Stimulated activated naive CD8-positive, alpha-beta T cell treated with anti-CD3 and anti-CD28 coated beads, Interleukin-15, amount 100 ng/mL, for 72 hours (primary cell): ENCODE measurements around the gene ARMH3.

Experiments
- ATAC-seq: fragments of 150-1000 bp; cut with Tn5 transposase; 2 replicates; pipeline ENCODE4 v1.10.0; 2021; ENCODE audit warnings: mild to moderate bottlenecking, moderate library complexity
- DNase-seq, 2 donors: peaks; one replicate each; pipeline ENCODE4 v3.0.0; 2021 to 2022
- H3K27ac Mint-ChIP-seq, 2 donors: one replicate each; pipeline ENCODE4 v1.8.0; 2022; ENCODE audit warnings: mild to moderate bottlenecking in 2 of 2, mixed read lengths in 2 of 2, moderate library complexity in 2 of 2
- H3K27me3 Mint-ChIP-seq: one replicate; pipeline ENCODE4 v1.8.0; 2022; ENCODE audit warnings: mixed read lengths
- H3K4me1 Mint-ChIP-seq: one replicate; pipeline ENCODE4 v1.8.0; 2022; ENCODE audit warnings: mild to moderate bottlenecking, mixed read lengths
- H3K4me3 Mint-ChIP-seq, 2 donors: one replicate each; pipeline ENCODE4 v1.8.0; 2022; ENCODE audit warnings: mild to moderate bottlenecking in 2 of 2, mixed read lengths in 2 of 2, moderate library complexity in 1 of 2
- H3K9me3 Mint-ChIP-seq, 2 donors: one replicate each; pipeline ENCODE4 v1.8.0; 2022; ENCODE audit warnings: mixed read lengths in 2 of 2

ARMH3 gene

GRCh38 chr10:101940916-101941315 lies 115.1 kb downstream of the ARMH3 start:
- DNase-seq (no peak), ATAC-seq (no peak)
- Mint-ChIP-seq H3K27ac (no peak overlapping the region), H3K4me3 (no peak overlapping the region), H3K4me1 (peaks cover 14% of the 10 kb centered on the region), H3K9me3 (no peaks in the 10 kb centered on the region), H3K27me3 (no peaks in the 10 kb centered on the region)

- no peak overlapping the region for H3K4me3 Mint-ChIP-seq
- H3K9me3 Mint-ChIP-seq: no peaks in the 10 kb centered on the region
- H3K4me1 Mint-ChIP-seq: peaks cover 14% of the 10 kb centered on the region
- ATAC-seq (no peak), DNase-seq (no peak)
- no peak overlapping the region for H3K27ac Mint-ChIP-seq
- no peaks in the 10 kb centered on the region for H3K27me3 Mint-ChIP-seq
Observed at GRCh38 chr10:101939729-101940128, 116.2 kb downstream of the ARMH3 start.

DNA sequence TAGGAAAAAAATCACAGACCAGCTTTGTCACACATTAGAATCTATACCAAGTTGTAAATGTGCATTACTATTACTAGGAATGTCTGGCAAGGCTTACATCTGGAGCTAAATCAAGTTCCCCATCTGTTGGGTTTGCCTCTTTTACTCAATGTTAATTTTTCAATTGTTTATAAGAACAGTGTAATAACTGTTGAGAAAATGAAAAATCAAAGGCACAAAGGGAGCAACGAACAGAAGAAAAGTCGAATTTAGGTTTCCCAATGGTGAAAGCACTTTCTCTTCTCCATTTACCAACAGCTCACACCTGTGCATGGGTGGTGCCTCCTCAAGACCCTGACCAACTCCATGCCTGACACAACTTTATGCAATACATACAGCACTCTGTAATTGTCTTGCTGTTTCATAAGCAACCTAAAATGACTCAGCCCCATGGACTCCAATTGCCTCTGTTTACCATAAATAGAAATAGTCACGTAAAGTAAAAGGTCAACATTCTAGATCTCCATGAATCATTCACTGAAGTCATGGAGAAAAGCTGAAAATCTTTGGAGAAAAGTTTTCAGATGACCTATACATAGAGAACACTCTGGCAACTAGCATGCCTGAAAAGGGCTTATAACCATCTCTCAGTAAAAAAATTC lies 116.8 kb downstream of the ARMH3 start:
- DNase-seq (no peak), ATAC-seq (no peak)
- Mint-ChIP-seq H3K27ac (no peak overlapping the region), H3K4me3 (no peak overlapping the region), H3K27me3 (no peaks in the 10 kb centered on the region), H3K4me1 (peaks cover 14% of the 10 kb centered on the region), H3K9me3 (no peaks in the 10 kb centered on the region)

GRCh38 chr10:101938305-101939007 lies 117.5 kb downstream of the ARMH3 start:
- Mint-ChIP-seq H3K9me3 (no peaks in the 10 kb centered on the region), H3K4me3 (no peak overlapping the region), H3K27me3 (no peaks in the 10 kb centered on the region), H3K27ac (no peak overlapping the region), H3K4me1 (peaks cover 13% of the 10 kb centered on the region)
- ATAC-seq: no peak
- no peak for DNase-seq

DNA sequence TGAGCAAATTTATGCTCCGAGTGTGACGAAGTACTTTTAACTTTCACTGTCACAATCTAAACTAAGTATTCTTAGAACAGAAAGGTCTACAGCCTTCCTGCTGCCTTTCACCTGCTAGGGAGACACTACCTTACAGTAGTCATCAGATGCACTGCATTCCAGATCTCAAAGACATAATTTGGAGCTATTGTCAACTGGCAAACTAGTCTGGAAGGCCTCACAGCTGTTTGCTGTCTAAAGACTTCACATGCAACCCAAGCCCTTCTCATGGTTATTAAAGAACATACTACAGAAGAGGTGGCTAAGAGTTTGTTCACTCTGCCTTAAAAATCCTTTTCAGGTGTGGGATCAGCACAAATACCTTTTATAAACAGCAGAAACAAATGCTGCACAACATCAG lies 120.5 kb downstream of the ARMH3 start:
- Mint-ChIP-seq H3K4me3 (no peak overlapping the region), H3K9me3 (no peaks in the 10 kb centered on the region), H3K27ac (no peak overlapping the region), H3K4me1 (peaks cover 13% of the 10 kb centered on the region), H3K27me3 (no peaks in the 10 kb centered on the region)
- no peak for ATAC-seq
- DNase-seq: no peak

GRCh38 chr10:101934686-101935305 lies 121.2 kb downstream of the ARMH3 start:
- no peak overlapping the region for H3K4me3 Mint-ChIP-seq
- no peaks in the 10 kb centered on the region for H3K27me3 Mint-ChIP-seq
- no peak for ATAC-seq
- peaks cover 10% of the 10 kb centered on the region for H3K4me1 Mint-ChIP-seq
- DNase-seq: no peak
- no peak overlapping the region for H3K27ac Mint-ChIP-seq
- no peaks in the 10 kb centered on the region for H3K9me3 Mint-ChIP-seq

DNA sequence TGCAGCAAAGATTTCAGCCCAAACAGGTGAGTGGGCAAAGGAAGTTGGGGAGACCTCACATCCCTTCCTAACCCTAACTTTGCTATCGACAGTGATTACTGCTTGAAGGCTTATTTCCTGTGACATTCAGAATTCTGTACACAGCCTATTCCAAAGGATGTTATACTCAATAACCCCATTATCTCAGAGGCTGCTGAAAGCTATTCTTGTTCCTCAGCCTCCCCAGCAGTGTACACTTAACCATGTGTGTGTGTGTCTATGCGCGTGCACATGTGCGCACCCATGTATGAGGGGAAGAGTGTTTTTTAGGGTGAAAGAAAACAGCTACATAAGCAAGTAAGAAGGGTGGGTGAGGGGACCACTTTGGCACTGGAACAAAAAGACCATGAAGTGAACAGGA lies 122.0 kb downstream of the ARMH3 start:
- ATAC-seq (no peak), DNase-seq (no peak)
- Mint-ChIP-seq H3K9me3 (no peaks in the 10 kb centered on the region), H3K4me1 (peaks cover 6% of the 10 kb centered on the region), H3K27ac (no peak overlapping the region), H3K27me3 (no peaks in the 10 kb centered on the region), H3K4me3 (no peak overlapping the region)

DNA sequence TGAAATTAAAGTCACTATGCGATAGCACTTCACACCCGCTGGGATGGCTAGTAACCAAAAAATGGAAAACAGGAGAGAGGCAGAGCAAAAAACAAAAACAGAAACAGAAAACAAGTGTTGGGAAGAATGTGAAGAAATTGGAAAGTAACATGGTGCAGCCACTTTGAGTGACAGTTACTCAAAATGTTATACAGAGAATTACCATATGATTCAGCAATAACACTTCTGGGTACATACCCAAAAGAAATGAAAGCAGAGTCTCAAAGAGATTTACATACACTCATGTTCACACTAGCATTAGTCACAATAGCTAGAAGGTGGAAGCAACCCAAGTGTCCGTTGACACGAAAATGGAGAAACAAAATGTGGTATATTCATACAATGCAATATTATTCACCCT lies 123.8 kb downstream of the ARMH3 start:
- H3K4me3 Mint-ChIP-seq: no peak overlapping the region
- DNase-seq: no peak
- no peaks in the 10 kb centered on the region for H3K9me3 Mint-ChIP-seq
- peak; percentile 68 for ATAC-seq
- no peaks in the 10 kb centered on the region for H3K27me3 Mint-ChIP-seq
- no peak overlapping the region for H3K27ac Mint-ChIP-seq
- peaks cover 6% of the 10 kb centered on the region for H3K4me1 Mint-ChIP-seq

DNA sequence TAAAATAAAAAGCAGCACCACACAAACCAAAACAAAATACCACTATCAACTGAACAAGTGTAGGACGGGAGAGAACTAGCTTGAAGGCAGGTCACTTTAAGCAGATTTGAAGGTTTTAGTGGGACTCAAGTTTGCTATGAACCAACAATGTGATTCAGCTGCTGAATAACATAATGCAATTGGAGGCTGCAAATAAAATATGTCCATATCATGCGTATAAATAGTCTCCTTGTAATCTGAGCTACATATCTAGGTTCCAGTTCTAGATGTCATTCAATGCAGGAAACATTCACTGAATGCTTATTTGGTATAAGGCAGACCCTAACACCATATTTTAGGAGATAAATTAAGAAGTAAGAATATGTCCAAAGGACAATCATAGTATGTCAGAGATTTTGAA lies 130.9 kb downstream of the ARMH3 start:
- ATAC-seq (no peak), DNase-seq (no peak)
- no peaks in the 10 kb centered on the region for H3K9me3 Mint-ChIP-seq
- no peak overlapping the region for H3K4me3 Mint-ChIP-seq
- no peaks in the 10 kb centered on the region for H3K27me3 Mint-ChIP-seq
- peaks cover 10% of the 10 kb centered on the region for H3K4me1 Mint-ChIP-seq
- H3K27ac Mint-ChIP-seq: no peak overlapping the region

DNA sequence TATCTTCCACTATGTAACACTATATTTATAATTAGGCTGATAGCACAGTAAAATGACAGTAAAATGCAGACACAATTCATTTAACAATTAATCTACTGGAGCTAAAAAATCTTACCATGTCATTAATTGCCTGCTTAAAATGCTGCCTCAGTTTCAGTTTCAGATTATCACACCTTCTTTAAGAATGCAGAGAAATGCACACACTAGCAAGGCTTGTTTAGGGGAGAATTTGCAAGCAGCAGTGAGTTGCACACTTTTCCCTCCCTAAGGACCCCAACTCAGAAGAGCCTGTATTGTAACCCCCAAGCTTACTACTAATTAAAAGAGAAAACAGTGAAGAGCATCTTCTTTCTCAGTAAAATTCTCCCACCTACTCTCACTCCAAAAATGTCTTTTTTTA lies 132.7 kb downstream of the ARMH3 start:
- Mint-ChIP-seq H3K27ac (no peak overlapping the region), H3K4me3 (no peak overlapping the region), H3K4me1 (peaks cover 10% of the 10 kb centered on the region), H3K27me3 (no peaks in the 10 kb centered on the region), H3K9me3 (no peaks in the 10 kb centered on the region)
- ATAC-seq: no peak
- DNase-seq: no peak

- Mint-ChIP-seq H3K9me3 (no peaks in the 10 kb centered on the region), H3K4me1 (peaks cover 10% of the 10 kb centered on the region), H3K4me3 (no peak overlapping the region), H3K27me3 (no peaks in the 10 kb centered on the region), H3K27ac (no peak overlapping the region)
- ATAC-seq (no peak), DNase-seq (no peak)
Observed at GRCh38 chr10:101922846-101923245, 133.1 kb downstream of the ARMH3 start.

DNA sequence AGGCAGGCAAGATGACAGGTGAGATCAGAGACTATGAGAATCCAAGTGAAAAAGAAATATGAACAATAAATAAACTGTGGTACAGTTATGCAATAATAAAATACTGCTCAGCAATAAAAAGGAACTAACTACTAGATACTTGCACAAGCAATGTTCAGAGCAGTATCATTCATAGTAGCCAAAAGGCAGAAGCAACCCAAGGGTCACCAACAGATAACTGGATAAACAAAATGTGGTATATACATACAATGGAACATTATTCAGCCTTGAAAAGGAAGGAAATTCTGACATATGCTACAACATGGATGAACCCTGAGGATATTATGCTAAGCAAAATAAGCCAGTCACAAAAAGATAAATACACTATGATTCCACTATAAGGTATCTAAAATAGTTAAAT lies 135.4 kb downstream of the ARMH3 start:
- Mint-ChIP-seq H3K9me3 (no peaks in the 10 kb centered on the region), H3K4me3 (no peak overlapping the region), H3K27ac (no peak overlapping the region), H3K27me3 (no peaks in the 10 kb centered on the region), H3K4me1 (peaks cover 10% of the 10 kb centered on the region)
- DNase-seq (no peak), ATAC-seq (no peak)

DNA sequence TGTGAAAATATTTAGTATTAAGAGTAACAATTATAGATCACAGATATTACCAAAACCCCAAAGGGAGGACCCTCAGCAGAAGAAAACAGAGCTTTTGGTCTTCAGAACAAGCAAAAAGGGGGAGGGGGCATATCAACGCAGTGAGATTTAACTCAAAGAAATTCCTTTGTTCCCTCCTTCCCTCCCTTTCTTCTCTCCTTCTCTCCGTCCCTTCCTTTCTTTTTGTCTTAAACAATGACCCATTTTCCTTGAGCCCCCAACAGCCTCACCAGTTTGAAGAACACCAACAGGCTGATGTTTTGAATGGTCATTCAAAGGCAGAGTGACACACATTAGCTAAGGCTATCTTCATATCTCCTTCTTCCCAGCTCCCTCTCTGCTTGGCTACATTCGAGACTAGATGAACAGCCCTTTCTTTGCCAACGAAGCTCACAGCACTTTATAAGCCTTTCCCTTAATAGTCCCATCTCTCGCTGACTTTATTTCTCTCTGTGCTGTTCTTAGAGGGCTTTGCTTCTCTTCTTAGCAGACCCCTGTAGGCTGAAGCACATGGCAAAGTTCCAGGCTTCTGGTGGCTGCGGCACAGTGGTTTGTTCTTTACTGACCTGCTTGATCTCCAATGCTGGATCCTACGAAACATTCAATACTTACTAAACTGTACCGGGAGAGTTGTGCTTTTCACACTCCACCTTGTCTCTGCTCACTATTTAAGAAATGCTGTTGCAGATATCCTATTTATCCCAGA lies 136.8 kb downstream of the ARMH3 start:
- H3K27me3 Mint-ChIP-seq: no peaks in the 10 kb centered on the region

GRCh38 chr10:101912561-101913179 lies 143.3 kb downstream of the ARMH3 start:
- Mint-ChIP-seq H3K9me3 (no peaks in the 10 kb centered on the region), H3K4me1 (no peaks in the 10 kb centered on the region), H3K27me3 (no peaks in the 10 kb centered on the region), H3K4me3 (no peak overlapping the region), H3K27ac (no peak overlapping the region)
- DNase-seq (no peak), ATAC-seq (no peak)

More for the DNA sequence above, 136.8 kb downstream of the ARMH3 start:
- no peak for DNase-seq
- Mint-ChIP-seq H3K4me3 (no peak overlapping the region), H3K4me1 (peaks cover 10% of the 10 kb centered on the region), H3K27ac (no peak overlapping the region), H3K9me3 (no peaks in the 10 kb centered on the region)
- ATAC-seq: no peak

GRCh38 chr10:101906586-101907183 lies 149.3 kb downstream of the ARMH3 start:
- ATAC-seq (no peak), DNase-seq (no peak)
- no peaks in the 10 kb centered on the region for H3K27me3 Mint-ChIP-seq
- no peak overlapping the region for H3K27ac Mint-ChIP-seq
- no peak overlapping the region for H3K4me3 Mint-ChIP-seq
- peaks cover 32% of the 10 kb centered on the region for H3K4me1 Mint-ChIP-seq
- no peaks in the 10 kb centered on the region for H3K9me3 Mint-ChIP-seq
